ENCODE measurements around the gene PRB2.
"Not testable (repeated sequence)": the region's sequence is repeated elsewhere in the genome, so short reads cannot be mapped to it uniquely, and the experiment has no call there.

DNA sequence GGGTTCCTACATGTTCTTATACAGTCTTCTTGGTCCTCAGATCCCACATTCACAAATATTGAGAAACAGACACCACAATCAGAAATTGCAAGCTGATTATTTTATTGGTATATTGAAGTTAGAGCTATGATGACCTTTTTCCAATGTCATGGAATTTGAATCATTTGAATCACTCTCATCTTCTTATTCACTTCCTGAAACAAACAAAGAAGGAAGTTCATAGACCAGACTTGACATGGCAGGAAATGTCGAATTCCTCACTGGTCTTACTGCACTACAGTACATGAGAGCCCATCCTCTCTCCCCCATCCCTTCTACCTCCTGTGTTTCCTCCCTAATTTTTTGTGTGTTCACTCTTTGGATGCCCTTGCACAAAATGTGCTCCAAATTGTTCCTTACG lies 43.6 kb downstream of the PRB2 start:
- TF ChIP-seq EZH2 (IDR thresholded peaks at IDR 0.05; ENCODE audit: borderline replicate concordance, low read depth, low read length); TRIM24 (IDR thresholded peaks at IDR 0.05); SP2 (IDR thresholded peaks at IDR 0.05; ENCODE audit: extremely low read depth, low read depth, low read length, poor library complexity, severe bottlenecking); RAD21 (CRISPR knock-in tag; conservative IDR thresholded peaks at IDR 0.05 in 1 of 2, IDR thresholded peaks at IDR 0.05 in 1 of 2); GABPB1 (CRISPR knock-in tag; IDR thresholded peaks at IDR 0.05); SMAD4 (CRISPR knock-in tag; conservative IDR thresholded peaks at IDR 0.05); POLR2AphosphoS5 (IDR thresholded peaks at IDR 0.05; ENCODE audit: control insufficient read depth, insufficient read depth, low read depth, low read length); SPI1 (IDR thresholded peaks at IDR 0.05; ENCODE audit: borderline replicate concordance, low read depth, low read length); ERF (CRISPR knock-in tag; IDR thresholded peaks at IDR 0.05); YY1 (IDR thresholded peaks at IDR 0.05; ENCODE audit: borderline replicate concordance in 1 of 3, control insufficient read depth in 1 of 3, extremely low read depth in 1 of 3, insufficient read depth in 3 of 3, insufficient read length in 1 of 3, insufficient replicate concordance in 2 of 3, low read depth in 1 of 3, low read length in 2 of 3); EP400 (IDR thresholded peaks at IDR 0.05); EHMT2 (IDR thresholded peaks at IDR 0.05): not testable (repeated sequence)

Data from K562 (cell line).